IMR-90 (cell line): ENCODE data around the gene PTPRN2. TPM values are rescaled to one million over a fixed set of nuclear protein-coding genes. Genes with fewer than 3 reads are reported as not detected.

Source experiments
- ATAC-seq: fragments of 200-7000 bp; cut with Tn5 transposase; 2 replicates; pipeline ENCODE4 v1.9.1; 2020; ENCODE audit warnings: low read depth, mild to moderate bottlenecking, moderate library complexity
- BruUV-seq: library from RNA; stranded (reverse); fragments of 400-500 nt; replicated peaks from 2 replicates; lab custom pipeline; 2021; lab: Mats Ljungman, UMichigan
- CTCF ChIA-PET: fragments of 300-600 bp; formaldehyde crosslinking; extraction: SDS; loops from one replicate; lab custom pipeline; 2021; ENCODE audit warnings: antibody characterized with exemption; lab: Yijun Ruan, JAX
- POLR2A ChIA-PET: fragments of 300-600 bp; sonication (Branson Sonifier 250); formaldehyde crosslinking; loops from one replicate; lab custom pipeline; 2022; ENCODE audit warnings: antibody characterized with exemption; ENCODE audit not compliant: unreplicated experiment; lab: Charles Lee
- DNase-seq: peaks from one replicate; pipeline ENCODE4 v3.0.0; 2013
- H2AFZ ChIP-seq: replicated peaks from 2 replicates; pipeline ENCODE3; 2013; ENCODE audit warnings: low read length, mild to moderate bottlenecking; ENCODE audit not compliant: poor library complexity
- H2AK5ac ChIP-seq: 2 replicates; pipeline ENCODE4 v1.6.1; 2013; ENCODE audit warnings: low read depth, low read length, inconsistent platforms
- H2AK9ac ChIP-seq: replicated peaks from 2 replicates; pipeline ENCODE3; 2013; ENCODE audit warnings: mild to moderate bottlenecking, low read depth, low read length, moderate library complexity; ENCODE audit not compliant: poor library complexity
- H2BK120ac ChIP-seq: 2 replicates; pipeline ENCODE4 v1.6.1; 2013; ENCODE audit warnings: low read depth, low read length, inconsistent platforms
- H2BK15ac ChIP-seq: 3 replicates; pipeline ENCODE4 v1.6.1; 2013; ENCODE audit warnings: low read depth, low read length, inconsistent platforms
- H2BK20ac ChIP-seq: 2 replicates; pipeline ENCODE4 v1.6.1; 2013; ENCODE audit warnings: low read depth, mild to moderate bottlenecking, inconsistent platforms, low read length, moderate library complexity
- H2BK5ac ChIP-seq: 2 replicates; pipeline ENCODE4 v1.6.1; 2013; ENCODE audit warnings: mild to moderate bottlenecking, low read depth, low read length, inconsistent platforms; ENCODE audit not compliant: poor library complexity, severe bottlenecking
- H3K14ac ChIP-seq: replicated peaks from 2 replicates; pipeline ENCODE4 v1.6.1; 2013; ENCODE audit warnings: low read depth, low read length, inconsistent platforms
- H3K18ac ChIP-seq: 2 replicates; pipeline ENCODE4 v1.6.1; 2013; ENCODE audit warnings: low read depth, low read length, control low read depth
- H3K23ac ChIP-seq: 2 replicates; pipeline ENCODE4 v1.6.1; 2013; ENCODE audit warnings: low read depth, low read length, inconsistent platforms
- H3K27ac ChIP-seq: 2 replicates; pipeline ENCODE4 v1.5.1; 2013; ENCODE audit warnings: mild to moderate bottlenecking, control low read depth, low read length; ENCODE audit not compliant: insufficient read depth
- H3K27me3 ChIP-seq: 2 replicates; pipeline ENCODE4 v1.6.1; 2013; ENCODE audit warnings: low read length; ENCODE audit not compliant: control insufficient read depth, insufficient read depth
- H3K36me3 ChIP-seq: 2 replicates; pipeline ENCODE4 v1.6.1; 2013; ENCODE audit warnings: low read length, mixed read lengths; ENCODE audit not compliant: control insufficient read depth, insufficient read depth
- H3K4ac ChIP-seq: 2 replicates; pipeline ENCODE4 v1.6.1; 2013; ENCODE audit warnings: low read depth, low read length, inconsistent platforms
- H3K4me1 ChIP-seq: 2 replicates; pipeline ENCODE4 v1.6.1; 2013; ENCODE audit warnings: low read length, mixed read lengths; ENCODE audit not compliant: control insufficient read depth, insufficient read depth
- H3K4me2 ChIP-seq: 2 replicates; pipeline ENCODE4 v1.6.1; 2013; ENCODE audit warnings: low read depth, mild to moderate bottlenecking, control low read depth, low read length, moderate library complexity
- H3K4me3 ChIP-seq: 2 replicates; pipeline ENCODE4 v1.5.1; 2013; ENCODE audit warnings: low read depth, mild to moderate bottlenecking, control low read depth, low read length, moderate library complexity; ENCODE audit not compliant: insufficient read depth
- H3K56ac ChIP-seq: 2 replicates; pipeline ENCODE4 v1.6.1; 2013; ENCODE audit warnings: low read length, inconsistent platforms; ENCODE audit not compliant: insufficient read depth; ENCODE audit errors: extremely low read depth
- H3K79me1 ChIP-seq, 2 experiments: 2 replicates each; pipeline ENCODE4 v1.6.1; 2013; ENCODE audit warnings: low read length in 2 of 2, inconsistent platforms in 1 of 2, low read depth in 1 of 2
- H3K9ac ChIP-seq: 2 replicates; pipeline ENCODE4 v1.6.1; 2013; ENCODE audit warnings: low read depth, low read length, control low read depth
- H3K9me1 ChIP-seq: 2 replicates; pipeline ENCODE4 v1.6.1; 2013; ENCODE audit warnings: low read length, inconsistent platforms; ENCODE audit not compliant: insufficient read depth
- H3K9me3 ChIP-seq: 2 replicates; pipeline ENCODE4 v1.6.1; 2013; ENCODE audit warnings: low read length; ENCODE audit not compliant: control insufficient read depth, insufficient read depth
- H4K20me1 ChIP-seq: 2 replicates; pipeline ENCODE4 v1.6.1; 2013; ENCODE audit warnings: low read length, inconsistent platforms; ENCODE audit not compliant: insufficient read depth
- H4K5ac ChIP-seq: 2 replicates; pipeline ENCODE4 v1.6.1; 2013; ENCODE audit warnings: mild to moderate bottlenecking, low read depth, low read length, control low read depth
- H4K8ac ChIP-seq, 2 experiments: 2 replicates each; pipeline ENCODE4 v1.6.1; 2013; ENCODE audit warnings: low read depth in 2 of 2, low read length in 2 of 2, control low read depth in 1 of 2, inconsistent platforms in 1 of 2
- H4K91ac ChIP-seq: 2 replicates; pipeline ENCODE4 v1.6.1; 2013; ENCODE audit warnings: low read depth, low read length, inconsistent platforms; ENCODE audit not compliant: insufficient read depth
- BHLHE40 ChIP-seq: fragments of 150-350 bp; IDR thresholded peaks from 2 replicates; pipeline ENCODE4 v1.6.1; 2016; ENCODE audit warnings: mild to moderate bottlenecking, low read depth, low read length
- CEBPB ChIP-seq: IDR thresholded peaks from 2 replicates; pipeline ENCODE4 v1.6.1; 2012; ENCODE audit warnings: low read depth, low read length, improper control_type of control experiment
- CHD1 ChIP-seq: IDR thresholded peaks from 2 replicates; pipeline ENCODE4 v1.6.1; 2012; ENCODE audit warnings: low read depth, low read length, improper control_type of control experiment
- ELK1 ChIP-seq: fragments of 150-350 bp; IDR thresholded peaks from 2 replicates; pipeline ENCODE4 v1.6.1; 2016; ENCODE audit warnings: low read depth, mild to moderate bottlenecking, low read length, moderate library complexity, borderline replicate concordance
- FOS ChIP-seq: fragments of 150-350 bp; IDR thresholded peaks from 2 replicates; pipeline ENCODE4 v1.6.1; 2016; ENCODE audit warnings: low read depth, low read length
- MAFK ChIP-seq: IDR thresholded peaks from 2 replicates; pipeline ENCODE4 v1.6.1; 2012; ENCODE audit warnings: low read depth, low read length, improper control_type of control experiment
- MAZ ChIP-seq: IDR thresholded peaks from 2 replicates; pipeline ENCODE4 v1.6.1; 2012; ENCODE audit warnings: low read depth, mild to moderate bottlenecking, low read length, improper control_type of control experiment, moderate library complexity, borderline replicate concordance
- MXI1 ChIP-seq: IDR thresholded peaks from 2 replicates; pipeline ENCODE4 v1.6.1; 2012; ENCODE audit warnings: low read depth, mild to moderate bottlenecking, low read length, moderate library complexity, borderline replicate concordance
- NFE2L2 ChIP-seq: fragments of 150-350 bp; IDR thresholded peaks from 2 replicates; pipeline ENCODE4 v1.6.1; 2016; ENCODE audit warnings: low read depth, mild to moderate bottlenecking, low read length
- POLR2A ChIP-seq: IDR thresholded peaks from 2 replicates; pipeline ENCODE4 v1.6.1; 2012; ENCODE audit warnings: mild to moderate bottlenecking, low read depth, low read length
- RAD21 ChIP-seq: IDR thresholded peaks from 2 replicates; pipeline ENCODE4 v1.6.1; 2012; ENCODE audit warnings: low read length, improper control_type of control experiment
- USF2 ChIP-seq: fragments of 150-350 bp; IDR thresholded peaks from 2 replicates; pipeline ENCODE4 v1.6.1; 2017; ENCODE audit warnings: mild to moderate bottlenecking, antibody characterized with exemption, low read length, low read depth
- WGBS, 2 experiments: methylation state at CpG; one replicate each; pipeline versions ENCODE4 v1.1.5 to v1.1.7; 2013; ENCODE audit warnings: missing lambda C conversion rate in 2 of 2; ENCODE audit not compliant: insufficient read length in 1 of 2; ENCODE audit errors: extremely low coverage in 2 of 2; 5-methylcytosine and 5-hydroxymethylcytosine counted together
- dilution Hi-C: fragments of 300-500 bp; cut with HindIII; formaldehyde crosslinking; loops from one replicate; pipeline ENCODE4 v1.14.3; 2018; ENCODE audit warnings: low sequenced_read_pairs; ENCODE audit not compliant: unreplicated experiment
- in situ Hi-C: fragments of 300-500 bp; cut with MboI; formaldehyde crosslinking; loops from 3 replicates; pipeline ENCODE4 v1.14.3; 2019; ENCODE audit warnings: low sequenced_read_pairs, inconsistent platforms, mixed read lengths
- intact Hi-C: fragments of 100-400 bp; cut with micrococcal nuclease; formaldehyde crosslinking; loops from 2 replicates; pipeline ENCODE4 v1.10.0; 2022
- polyA plus RNA-seq, 3 experiments: library from polyadenylated mRNA; depleted of rRNA; stranded (reverse); fragments of >200 nt; gene quantifications; 2 replicates each; pipeline ENCODE4 v1.2.3, GENCODE V29; 2012; ENCODE audit warnings: low replicate concordance in 1 of 3
- total RNA-seq: library from RNA; depleted of rRNA; stranded (reverse); fragments of >200 nt; gene quantifications from 2 replicates; pipeline ENCODE4 v1.2.3, GENCODE V29; 2012

The PTPRN2 gene
- total and polyA plus RNA-seq, 2 of the 4 experiments (the other 2 are of a cell fraction), result 0.03 TPM; not detected in 1

GRCh38 chr7:158512869-158513268 is 74.8 kb downstream of the PTPRN2 start:
- Histone ChIP-seq H3K27me3 (no peaks in the 10 kb centered on the region), H3K4ac (no peak overlapping the region), H3K9ac (no peak overlapping the region), H3K79me1 (no peaks in the 10 kb centered on the region), H3K18ac (no peak overlapping the region), H3K14ac (no peak overlapping the region), H4K20me1 (no peaks in the 10 kb centered on the region), H2AFZ (no peak overlapping the region), H3K4me3 (no peak overlapping the region), H3K9me3 (peaks cover 52% of the 10 kb centered on the region), H3K4me2 (no peak overlapping the region), H2BK20ac (no peak overlapping the region), H4K91ac (no peak overlapping the region), H2BK15ac (no peak overlapping the region), H3K4me1 (no peaks in the 10 kb centered on the region), H4K8ac (no peak overlapping the region), H2BK5ac (no peak overlapping the region), H3K36me3 (no peaks in the 10 kb centered on the region), H4K5ac (no peak overlapping the region), H2AK9ac (no peak overlapping the region), H2BK120ac (no peak overlapping the region), H3K9me1 (no peaks in the 10 kb centered on the region), H3K27ac (no peak overlapping the region), H3K23ac (no peak overlapping the region), H3K56ac (no peak overlapping the region), H2AK5ac (no peak overlapping the region)
- dilution Hi-C loops (no loop called here), in situ Hi-C loops (no loop called here), intact Hi-C loops (no loop called here)
- BruUV-seq, result no TSS peak
- TF ChIP-seq NFE2L2 (no peak), ELK1 (no peak), BHLHE40 (no peak), CHD1 (no peak), USF2 (no peak), RAD21 (no peak), MAZ (no peak), POLR2A (no peak), MAFK (no peak), CEBPB (no peak), MXI1 (no peak), FOS (no peak)
- CTCF ChIA-PET, result no interaction called here
- no CpG with 5 or more reads among the region's 6 CpGs for WGBS, 2 experiments
- POLR2A ChIA-PET, result no interaction called here
- no peak for ATAC-seq
- no peak for DNase-seq
